WI38 (cell line): ENCODE measurements around the gene PPARG.

Source experiments
- H3K4me3 ChIP-seq: 2 replicates; pipeline ENCODE4 v1.5.1; 2011; ENCODE audit warnings: low read depth, mild to moderate bottlenecking, control low read depth, low read length
- TF ChIP-seq, protein P1 (sequence below): IDR thresholded peaks from 2 replicates; pipeline ENCODE4 v1.5.1; 2012; ENCODE audit warnings: low read depth, mild to moderate bottlenecking, control low read depth, low read length

Gene PPARG

DNA sequence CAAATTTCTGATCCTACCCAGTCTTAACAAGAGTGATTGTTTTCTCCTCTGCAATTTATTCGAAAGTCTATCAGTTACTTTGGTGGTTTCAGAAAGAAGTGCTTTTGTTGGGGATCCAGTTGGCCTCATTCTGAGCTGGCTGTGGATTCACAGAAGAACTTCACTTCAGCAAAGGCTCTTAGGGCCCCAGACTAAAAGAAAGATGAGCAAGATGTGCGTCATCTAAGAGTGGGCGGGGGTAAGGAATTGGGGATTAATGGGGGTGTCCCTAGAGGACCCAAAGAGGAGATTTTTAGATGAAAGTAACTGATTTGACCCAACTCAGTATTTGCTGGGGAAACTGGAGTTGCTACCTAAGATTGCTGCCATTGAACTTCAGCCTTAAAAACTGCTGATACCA lies 131.5 kb downstream of the PPARG start:
- no peak overlapping the region for H3K4me3 ChIP-seq
- TF ChIP-seq, protein P1, sequence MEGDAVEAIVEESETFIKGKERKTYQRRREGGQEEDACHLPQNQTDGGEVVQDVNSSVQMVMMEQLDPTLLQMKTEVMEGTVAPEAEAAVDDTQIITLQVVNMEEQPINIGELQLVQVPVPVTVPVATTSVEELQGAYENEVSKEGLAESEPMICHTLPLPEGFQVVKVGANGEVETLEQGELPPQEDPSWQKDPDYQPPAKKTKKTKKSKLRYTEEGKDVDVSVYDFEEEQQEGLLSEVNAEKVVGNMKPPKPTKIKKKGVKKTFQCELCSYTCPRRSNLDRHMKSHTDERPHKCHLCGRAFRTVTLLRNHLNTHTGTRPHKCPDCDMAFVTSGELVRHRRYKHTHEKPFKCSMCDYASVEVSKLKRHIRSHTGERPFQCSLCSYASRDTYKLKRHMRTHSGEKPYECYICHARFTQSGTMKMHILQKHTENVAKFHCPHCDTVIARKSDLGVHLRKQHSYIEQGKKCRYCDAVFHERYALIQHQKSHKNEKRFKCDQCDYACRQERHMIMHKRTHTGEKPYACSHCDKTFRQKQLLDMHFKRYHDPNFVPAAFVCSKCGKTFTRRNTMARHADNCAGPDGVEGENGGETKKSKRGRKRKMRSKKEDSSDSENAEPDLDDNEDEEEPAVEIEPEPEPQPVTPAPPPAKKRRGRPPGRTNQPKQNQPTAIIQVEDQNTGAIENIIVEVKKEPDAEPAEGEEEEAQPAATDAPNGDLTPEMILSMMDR, result no peak

DNA sequence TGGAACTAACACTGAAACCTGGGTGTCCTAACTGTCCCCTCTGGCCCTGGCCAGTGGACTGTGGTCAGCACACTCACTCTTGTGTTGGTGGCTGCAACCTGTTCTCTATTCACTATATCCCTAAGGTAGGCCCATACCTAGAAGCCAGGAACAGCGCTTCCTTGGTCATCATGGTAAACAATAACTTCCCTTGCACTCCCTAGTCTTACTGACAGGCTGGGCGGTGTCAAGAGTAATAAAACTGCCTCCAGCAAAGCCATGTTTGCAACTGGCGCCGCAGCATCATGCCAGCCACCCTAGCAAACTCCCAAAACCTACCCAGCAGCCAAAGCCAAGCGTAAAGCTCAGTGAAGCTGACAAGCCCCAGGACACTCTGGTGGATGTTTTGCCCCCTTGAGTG lies 132.3 kb downstream of the PPARG start:
- H3K4me3 ChIP-seq, result no peak overlapping the region
- TF ChIP-seq, protein P1, result no peak

DNA sequence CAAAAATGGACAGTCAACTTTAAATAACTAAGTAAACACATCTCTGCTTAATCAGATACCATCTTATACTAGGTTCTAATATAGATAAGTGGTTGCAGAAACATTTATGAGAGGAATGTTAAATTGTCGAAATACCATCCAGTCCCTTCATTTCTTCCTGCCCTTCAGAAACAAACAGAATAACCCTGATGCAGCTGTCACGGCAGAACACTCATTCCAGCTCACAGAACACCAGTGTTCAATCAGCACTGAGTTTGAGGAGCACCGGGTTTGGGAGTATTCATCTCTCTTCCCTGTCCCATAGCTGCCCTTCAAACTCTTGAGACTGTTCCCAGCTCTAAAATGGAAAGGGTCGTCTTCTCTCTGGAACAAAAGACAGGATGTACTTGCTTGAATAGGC lies 134.3 kb downstream of the PPARG start:
- H3K4me3 ChIP-seq, result no peak overlapping the region
- TF ChIP-seq, protein P1, result no peak

DNA sequence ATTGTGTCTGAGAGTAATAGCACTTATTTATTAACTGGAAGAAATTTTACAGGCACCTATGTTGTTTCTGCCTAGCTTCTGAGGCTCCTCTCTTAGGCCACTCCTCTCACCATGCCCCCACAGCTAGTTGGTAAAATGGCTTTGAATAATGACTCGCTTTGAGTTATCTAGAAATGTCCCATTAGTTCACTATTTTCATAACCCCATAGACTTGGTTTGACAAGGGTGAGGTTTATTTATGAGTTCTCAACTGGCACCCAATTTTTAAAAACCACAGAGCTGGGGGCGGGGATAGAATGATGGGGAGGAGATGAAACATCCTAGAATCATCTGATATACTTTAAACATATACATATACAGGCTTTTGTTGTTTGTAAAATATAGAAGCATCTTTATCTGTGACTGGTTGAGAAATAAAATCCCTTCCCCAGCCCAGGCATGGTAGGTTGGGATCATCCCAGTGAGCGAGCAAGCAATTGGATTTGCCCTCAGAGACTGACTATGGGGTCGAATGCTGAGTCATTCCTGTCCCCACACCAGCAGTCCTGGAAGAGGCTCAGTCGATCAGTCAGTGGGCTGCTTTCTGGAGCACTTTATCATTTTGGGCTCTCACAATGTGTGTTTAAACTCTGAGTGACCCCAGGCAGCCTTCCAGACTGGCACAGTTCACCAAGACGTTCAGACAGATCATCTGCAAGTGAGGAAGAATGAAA lies 135.2 kb downstream of the PPARG start:
- TF ChIP-seq, protein P1, result no peak
- H3K4me3 ChIP-seq, result no peak overlapping the region

DNA sequence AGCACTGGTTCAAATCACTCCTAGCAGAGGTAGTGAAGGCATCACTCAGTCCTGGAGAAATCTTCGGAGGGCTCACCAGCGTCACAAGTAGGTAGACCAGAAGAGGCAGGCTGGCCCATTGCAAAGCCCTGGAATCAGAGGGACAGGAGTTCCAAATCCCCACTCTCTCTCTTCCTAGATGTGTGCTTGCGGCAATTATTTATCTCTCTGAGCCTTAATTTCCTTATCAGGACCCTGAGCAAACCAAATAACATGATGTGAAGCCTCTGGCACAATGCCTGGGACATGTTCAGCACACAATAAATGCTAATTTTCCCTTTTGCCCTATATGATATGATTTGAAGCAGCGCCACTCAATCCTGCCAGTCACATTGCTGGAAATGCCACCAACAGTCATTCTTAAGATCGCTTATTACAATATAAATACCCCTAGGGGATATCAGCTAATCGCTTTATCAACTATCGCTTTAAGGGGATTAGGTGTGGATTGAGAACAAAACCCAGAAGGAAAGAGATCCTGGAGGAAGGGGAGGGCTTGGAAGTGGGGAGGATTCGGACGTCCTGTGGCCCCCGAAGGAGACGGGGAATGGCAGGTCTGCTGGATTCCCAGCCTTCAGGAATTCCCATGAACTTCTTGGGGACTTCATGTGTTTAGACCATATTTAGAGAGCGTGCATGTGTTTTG lies 135.9 kb downstream of the PPARG start:
- TF ChIP-seq, protein P1, result no peak
- no peak overlapping the region for H3K4me3 ChIP-seq

DNA sequence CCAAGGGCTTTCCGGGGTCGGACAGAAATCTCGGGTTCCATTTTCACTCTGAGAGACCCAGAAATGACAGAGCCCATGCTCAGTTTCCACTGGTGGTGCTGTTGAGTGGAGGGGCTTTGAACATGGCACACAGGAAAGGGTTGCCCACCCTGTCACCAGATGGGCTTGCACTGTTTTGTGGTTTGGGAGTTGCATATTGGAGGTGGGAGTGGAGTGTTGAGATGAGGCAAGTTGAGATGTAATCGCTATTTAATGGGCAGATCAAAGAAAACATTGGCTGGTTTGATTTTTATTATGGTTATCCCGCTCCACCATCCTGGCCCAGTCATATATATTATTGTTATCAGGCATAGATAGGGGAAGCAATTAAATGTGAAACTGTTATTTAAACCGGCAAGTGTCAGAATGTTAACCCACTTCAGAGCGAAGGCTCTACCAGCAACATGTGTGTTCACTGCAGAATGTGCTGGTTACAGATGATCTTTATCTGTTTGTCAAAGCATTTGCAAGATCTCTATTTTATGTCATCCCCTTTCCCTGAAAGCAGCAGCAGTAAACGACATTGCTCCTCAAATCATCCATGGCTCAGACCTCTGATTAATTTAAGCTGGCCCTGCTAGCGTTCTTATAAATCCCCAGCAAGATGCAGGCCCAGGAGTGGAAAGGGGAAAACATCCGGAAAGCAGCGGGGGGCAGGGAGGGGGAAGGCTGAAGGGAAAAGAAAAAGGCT lies 137.1 kb downstream of the PPARG start:
- TF ChIP-seq, protein P1, result no peak
- H3K4me3 ChIP-seq, result no peak overlapping the region

DNA sequence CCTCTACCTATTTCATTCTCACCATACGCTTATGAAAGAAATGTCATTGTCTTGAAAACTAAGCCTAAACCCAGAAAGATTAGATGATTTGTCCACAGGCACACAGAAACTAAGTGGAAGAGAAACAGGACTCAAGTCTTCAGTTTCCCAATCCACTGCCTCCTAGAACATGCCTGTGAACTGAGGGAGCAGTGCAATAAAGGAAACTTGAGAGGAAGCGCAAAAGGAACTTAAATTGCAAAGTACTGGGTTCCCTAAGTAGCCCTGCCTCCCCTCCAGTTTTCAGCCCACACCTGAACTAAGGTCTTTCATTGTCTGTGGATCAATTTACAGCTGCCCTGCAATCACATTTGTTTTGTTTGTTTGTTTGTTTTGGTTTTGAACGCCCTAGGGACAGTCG lies 138.7 kb downstream of the PPARG start:
- no peak overlapping the region for H3K4me3 ChIP-seq
- TF ChIP-seq, protein P1, result no peak
